PC-9 (cell line): Measurements from ENCODE around the gene TUBA1B.

ENCODE experiments used
- EZH2 ChIP-seq: fragments of 200-600 bp; sonication (generic); IDR thresholded peaks from 2 replicates; pipeline ENCODE4 v1.8.0; 2017; ENCODE audit warnings: antibody characterized with exemption, low read depth
- TF ChIP-seq, protein P1 (sequence below): fragments of 200-600 bp; sonication (generic); conservative IDR thresholded peaks from 2 replicates; pipeline ENCODE4 v1.6.1; 2017; ENCODE audit warnings: mixed run types, antibody characterized with exemption, mild to moderate bottlenecking, moderate library complexity

DNA sequence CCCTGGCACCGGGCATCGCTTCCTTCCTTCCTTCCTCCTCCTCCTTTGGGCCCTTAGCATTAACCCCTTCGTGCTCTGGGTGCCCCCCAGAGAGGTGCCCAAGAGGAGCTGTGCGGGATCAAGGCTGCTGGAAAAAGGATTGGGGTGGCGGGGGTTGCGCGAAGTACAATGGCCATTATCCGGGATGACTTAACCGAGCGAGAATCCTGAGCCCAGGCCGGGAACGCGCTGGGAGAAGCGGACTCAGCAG, 39.4 kb downstream of the TUBA1B start:
- TF ChIP-seq, protein P1, sequence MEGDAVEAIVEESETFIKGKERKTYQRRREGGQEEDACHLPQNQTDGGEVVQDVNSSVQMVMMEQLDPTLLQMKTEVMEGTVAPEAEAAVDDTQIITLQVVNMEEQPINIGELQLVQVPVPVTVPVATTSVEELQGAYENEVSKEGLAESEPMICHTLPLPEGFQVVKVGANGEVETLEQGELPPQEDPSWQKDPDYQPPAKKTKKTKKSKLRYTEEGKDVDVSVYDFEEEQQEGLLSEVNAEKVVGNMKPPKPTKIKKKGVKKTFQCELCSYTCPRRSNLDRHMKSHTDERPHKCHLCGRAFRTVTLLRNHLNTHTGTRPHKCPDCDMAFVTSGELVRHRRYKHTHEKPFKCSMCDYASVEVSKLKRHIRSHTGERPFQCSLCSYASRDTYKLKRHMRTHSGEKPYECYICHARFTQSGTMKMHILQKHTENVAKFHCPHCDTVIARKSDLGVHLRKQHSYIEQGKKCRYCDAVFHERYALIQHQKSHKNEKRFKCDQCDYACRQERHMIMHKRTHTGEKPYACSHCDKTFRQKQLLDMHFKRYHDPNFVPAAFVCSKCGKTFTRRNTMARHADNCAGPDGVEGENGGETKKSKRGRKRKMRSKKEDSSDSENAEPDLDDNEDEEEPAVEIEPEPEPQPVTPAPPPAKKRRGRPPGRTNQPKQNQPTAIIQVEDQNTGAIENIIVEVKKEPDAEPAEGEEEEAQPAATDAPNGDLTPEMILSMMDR, result no peak
- no peak for TF ChIP-seq EZH2
